Effector memory CD8-positive, alpha-beta T cell (primary cell): Measurements from ENCODE around the gene RHD.
"Not testable (repeated sequence)": the region's sequence is repeated elsewhere in the genome, so short reads cannot be mapped to it uniquely, and the experiment has no call there.

Source experiments
- ATAC-seq: fragments of 150-1000 bp; cut with Tn5 transposase; replicated peaks from 2 replicates; pipeline ENCODE4 v1.10.0; 2021; ENCODE audit warnings: mild to moderate bottlenecking, moderate library complexity
- DNase-seq, 3 experiments: peaks; one replicate each; pipeline ENCODE4 v3.0.0; 2021
- H3K27ac Mint-ChIP-seq, 2 donors: one replicate each; pipeline ENCODE4 v1.8.0; 2022; ENCODE audit warnings: mild to moderate bottlenecking in 2 of 2, mixed read lengths in 2 of 2, moderate library complexity in 2 of 2
- H3K27me3 Mint-ChIP-seq, 2 donors: one replicate each; pipeline ENCODE4 v1.8.0; 2022; ENCODE audit warnings: mixed read lengths in 2 of 2
- H3K36me3 Mint-ChIP-seq: one replicate; pipeline ENCODE4 v1.8.0; 2022; ENCODE audit warnings: mild to moderate bottlenecking, moderate library complexity, mixed read lengths; ENCODE audit not compliant: insufficient read depth
- H3K4me1 Mint-ChIP-seq, 2 donors: one replicate each; pipeline ENCODE4 v1.8.0; 2022; ENCODE audit warnings: low read depth in 2 of 2, mixed read lengths in 2 of 2
- H3K4me3 Mint-ChIP-seq, 2 donors: one replicate each; pipeline ENCODE4 v1.8.0; 2022; ENCODE audit warnings: mild to moderate bottlenecking in 2 of 2, mixed read lengths in 2 of 2, moderate library complexity in 2 of 2
- H3K9me3 Mint-ChIP-seq, 2 donors: one replicate each; pipeline ENCODE4 v1.8.0; 2022; ENCODE audit warnings: mixed read lengths in 2 of 2

Gene RHD

DNA sequence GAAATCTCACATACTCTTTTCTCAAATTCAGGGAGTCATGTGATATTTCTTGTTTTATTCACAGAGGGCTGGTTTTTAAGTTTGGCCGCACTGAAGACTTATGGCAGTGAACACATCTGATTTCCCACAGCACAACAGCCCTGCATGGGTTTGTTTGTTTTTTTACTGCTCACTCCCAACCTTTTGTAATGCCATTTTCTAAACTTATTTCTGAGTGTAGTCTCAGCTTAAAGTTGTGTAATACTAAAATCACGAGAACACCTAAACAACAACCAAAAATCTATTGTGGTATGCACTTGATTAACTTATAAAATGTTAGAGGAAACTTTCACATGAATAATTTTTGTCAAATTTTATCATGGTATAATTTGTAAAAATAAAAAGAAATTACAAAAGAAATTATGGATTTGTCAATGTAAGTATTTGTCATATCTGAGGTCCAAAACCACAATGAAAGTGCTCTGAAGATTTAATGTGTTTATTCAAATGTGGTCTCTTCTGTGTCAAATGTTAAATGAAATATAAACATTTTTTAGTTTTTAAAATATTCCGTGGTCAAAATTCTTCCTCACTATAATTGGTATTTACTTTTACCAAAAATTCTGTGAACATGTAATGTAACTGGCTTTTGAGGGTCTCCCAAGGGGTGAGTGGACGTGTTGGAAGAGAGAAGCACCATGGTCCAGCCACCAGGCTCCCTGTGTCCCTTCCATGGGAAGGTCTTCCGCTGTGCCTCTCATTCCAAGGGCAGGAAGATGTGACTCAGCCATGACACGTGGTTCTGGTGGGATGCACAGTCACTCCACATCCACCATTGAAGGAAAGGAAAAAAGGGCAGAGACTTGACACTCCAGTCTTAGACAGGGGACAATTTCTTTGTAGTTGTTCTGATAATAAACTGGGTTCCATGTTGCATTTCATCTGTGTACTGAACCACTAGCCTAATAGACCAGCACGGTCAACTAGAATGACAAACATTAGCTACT, 88.6 kb downstream of the RHD start:
- peak overlapping the region; percentile 67 to 81 for H3K27ac Mint-ChIP-seq
- no peaks in the 10 kb centered on the region for H3K27me3 Mint-ChIP-seq

GRCh38 chr1:25361901-25362300, 89.6 kb downstream of the RHD start:
- Mint-ChIP-seq H3K4me3 (no peak overlapping the region), H3K9me3 (no peaks in the 10 kb centered on the region), H3K36me3 (peaks cover 49% of the 10 kb centered on the region), H3K27ac (peak overlapping the region; percentile 67 to 81), H3K27me3 (no peaks in the 10 kb centered on the region), H3K4me1 (peaks cover 3 to 7% of the 10 kb centered on the region in 2 donors)
- no peak for ATAC-seq
- DNase-seq = no peak

More for the DNA sequence above, 88.6 kb downstream of the RHD start:
- Mint-ChIP-seq H3K9me3 (no peaks in the 10 kb centered on the region), H3K4me1 (peaks cover 7 to 13% of the 10 kb centered on the region in 2 donors), H3K36me3 (peaks cover 59% of the 10 kb centered on the region), H3K4me3 (no peak overlapping the region)
- DNase-seq = no peak
- ATAC-seq = no peak

DNA sequence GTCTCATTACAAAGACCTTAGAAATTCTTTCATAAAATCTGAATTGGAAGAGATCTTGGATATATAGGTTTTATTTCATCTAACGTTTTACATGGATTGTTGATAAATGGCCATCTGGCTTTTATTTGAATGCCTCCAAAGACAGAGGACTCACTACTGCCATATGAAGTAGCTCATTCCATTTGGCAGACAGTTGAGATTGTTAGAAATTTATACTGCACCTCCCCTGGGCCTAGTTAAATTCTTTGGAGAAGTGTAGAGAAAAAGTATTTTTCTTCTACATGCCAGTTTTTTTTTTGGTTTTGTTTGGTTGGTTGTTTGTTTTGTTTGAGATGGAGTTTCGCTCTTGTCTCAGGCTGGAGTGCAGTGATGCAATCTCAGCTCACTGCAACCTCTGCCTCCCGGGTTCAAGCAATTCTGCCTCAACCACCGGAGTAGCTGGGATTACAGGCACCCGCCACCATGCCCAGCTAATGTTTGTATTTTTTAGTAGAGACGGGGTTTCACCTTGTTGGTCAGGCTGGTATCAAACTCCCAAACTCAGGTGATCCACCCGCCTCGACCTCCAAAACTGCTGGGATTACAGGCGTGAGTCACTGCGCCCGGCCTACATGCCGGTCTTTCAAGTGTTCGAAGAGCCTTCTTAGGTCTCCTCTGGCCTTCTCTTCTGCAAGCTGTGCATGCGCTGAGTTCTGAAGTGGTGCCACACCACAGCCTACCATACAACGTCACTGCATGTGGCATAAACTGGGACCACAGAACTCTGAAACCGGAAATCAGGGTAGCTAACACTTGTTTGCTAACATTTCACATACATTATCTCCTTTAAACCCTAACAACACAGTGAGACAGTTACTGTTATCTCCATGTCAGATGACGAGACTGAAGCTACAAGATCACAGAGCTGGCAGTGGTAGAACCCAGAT, 90.6 kb downstream of the RHD start:
- H3K4me3 Mint-ChIP-seq, DNase-seq, H3K9me3 Mint-ChIP-seq, H3K27ac Mint-ChIP-seq, H3K27me3 Mint-ChIP-seq, H3K4me1 Mint-ChIP-seq: not testable (repeated sequence)
- ATAC-seq = peak; percentile 95
- H3K36me3 Mint-ChIP-seq = peaks cover 42% of the 10 kb centered on the region

DNA sequence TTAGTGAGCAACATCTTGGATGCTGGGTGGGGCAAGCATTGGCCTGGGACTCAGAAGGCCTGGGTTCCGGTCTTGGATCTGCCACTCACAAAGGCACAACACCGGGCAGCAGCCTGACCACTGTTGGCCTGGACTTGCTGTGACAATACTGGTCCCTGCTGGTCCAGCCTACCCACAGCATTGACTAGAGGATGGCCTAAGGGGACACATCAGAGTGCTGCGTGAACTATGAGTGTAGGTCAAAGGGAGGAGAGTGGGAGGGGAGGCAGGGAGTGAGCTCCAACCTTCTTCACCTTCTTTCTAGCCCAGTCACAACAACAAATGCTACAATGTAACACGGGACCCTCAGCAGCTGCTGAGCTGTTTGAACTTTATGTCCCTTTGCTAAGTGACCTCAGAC, 96.9 kb downstream of the RHD start:
- Mint-ChIP-seq H3K4me3 (no peak overlapping the region), H3K36me3 (peaks cover 3% of the 10 kb centered on the region), H3K27me3 (no peaks in the 10 kb centered on the region), H3K9me3 (no peaks in the 10 kb centered on the region), H3K4me1 (no peaks in the 10 kb centered on the region), H3K27ac (peak overlapping the region in 1 of 2 donors; percentile 49)
- ATAC-seq = no peak
- DNase-seq = no peak

- H3K27ac Mint-ChIP-seq, ATAC-seq, H3K27me3 Mint-ChIP-seq, H3K36me3 Mint-ChIP-seq, H3K9me3 Mint-ChIP-seq, H3K4me3 Mint-ChIP-seq, DNase-seq, H3K4me1 Mint-ChIP-seq: not testable (repeated sequence)
Observed at GRCh38 chr1:25369691-25370271, 97.5 kb downstream of the RHD start.

DNA sequence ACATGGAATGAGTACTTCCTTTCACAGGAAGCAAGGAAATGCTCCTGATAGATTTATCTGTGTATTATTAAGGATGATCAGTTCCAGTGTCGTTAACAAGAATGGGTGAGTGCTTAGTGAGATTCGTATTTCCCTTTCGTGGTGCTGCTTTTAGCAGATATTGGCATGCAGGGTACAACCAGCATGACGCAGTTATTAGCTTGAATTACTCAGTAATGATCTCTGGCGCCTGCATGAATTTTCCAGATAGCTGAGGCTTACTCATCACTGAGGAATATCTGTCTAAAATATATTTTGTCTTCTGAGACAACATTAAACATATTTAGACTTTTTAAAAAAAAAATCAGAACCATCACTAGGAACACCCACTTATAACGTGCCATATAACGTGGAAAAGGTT, 99.4 kb downstream of the RHD start:
- H3K27ac Mint-ChIP-seq, H3K4me3 Mint-ChIP-seq, ATAC-seq, H3K36me3 Mint-ChIP-seq, H3K4me1 Mint-ChIP-seq, DNase-seq, H3K9me3 Mint-ChIP-seq, H3K27me3 Mint-ChIP-seq: not testable (repeated sequence)

DNA sequence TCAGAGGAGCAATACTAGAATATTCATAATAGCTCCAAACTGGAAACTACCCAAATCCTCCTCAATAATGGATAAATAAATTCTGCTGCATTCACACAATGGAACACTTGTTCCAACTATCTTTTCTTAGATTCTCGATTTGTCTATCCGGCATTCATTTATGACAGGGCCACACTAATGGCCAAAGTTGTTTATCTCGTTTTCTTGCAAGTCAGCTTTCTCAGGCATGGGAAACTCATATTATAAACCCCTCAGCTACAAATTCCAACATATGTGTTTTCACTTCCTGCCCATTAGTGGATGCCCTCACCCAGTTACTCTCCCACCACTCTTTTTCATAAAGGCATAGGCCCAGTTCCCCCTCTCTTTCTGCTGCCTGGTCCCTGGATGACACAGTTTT, 106.1 kb downstream of the RHD start:
- H3K27me3 Mint-ChIP-seq, DNase-seq, ATAC-seq, H3K27ac Mint-ChIP-seq, H3K9me3 Mint-ChIP-seq, H3K36me3 Mint-ChIP-seq, H3K4me3 Mint-ChIP-seq, H3K4me1 Mint-ChIP-seq: not testable (repeated sequence)
